ENCODE measurements around the gene NGEF. TPM values are rescaled to one million over a fixed set of nuclear protein-coding genes. Genes with fewer than 3 reads are reported as not detected.

The NGEF gene
- polyA plus RNA-seq, 1 of the 3 experiments (the other 2 are of a cell fraction), result 1.4 TPM

DNA sequence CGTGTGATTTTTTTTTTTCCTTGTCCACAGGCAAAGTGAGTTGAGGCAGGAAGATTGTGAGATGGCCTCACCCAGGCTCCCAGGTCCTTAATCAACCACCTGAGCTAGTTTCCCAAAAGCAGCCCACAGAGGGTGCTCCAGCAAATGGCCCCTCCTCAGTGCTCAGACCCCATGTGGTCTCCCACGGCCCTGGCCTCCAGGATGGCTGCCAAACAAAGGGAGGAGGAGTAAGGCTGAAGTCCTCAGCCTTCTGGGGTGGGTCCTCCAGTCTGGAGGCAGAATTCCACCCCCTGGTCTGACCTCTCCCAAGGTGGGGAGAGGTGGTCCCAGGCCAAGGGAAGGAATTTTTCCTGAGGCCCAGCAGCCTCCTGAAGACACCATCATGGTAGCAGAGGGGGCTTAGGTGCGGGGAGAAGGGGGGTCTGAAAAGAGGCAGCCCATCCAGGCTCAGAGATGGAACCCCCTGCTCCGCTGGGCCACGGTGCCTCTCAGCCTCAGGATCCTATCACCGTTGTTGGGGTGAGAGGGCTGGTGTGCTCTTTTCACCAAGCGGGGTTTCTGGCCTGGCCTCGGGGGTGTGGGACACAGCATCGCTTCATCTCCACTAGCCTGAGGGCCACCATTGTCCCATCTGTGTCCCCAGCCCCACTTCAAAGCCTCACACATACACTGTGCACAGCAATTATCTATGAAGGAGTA, 2.3 kb downstream of the NGEF start:
- H3K4me3 ChIP-seq (ENCODE audit: low read depth in 2 of 2, low read length in 1 of 2), result no peak overlapping the region

DNA sequence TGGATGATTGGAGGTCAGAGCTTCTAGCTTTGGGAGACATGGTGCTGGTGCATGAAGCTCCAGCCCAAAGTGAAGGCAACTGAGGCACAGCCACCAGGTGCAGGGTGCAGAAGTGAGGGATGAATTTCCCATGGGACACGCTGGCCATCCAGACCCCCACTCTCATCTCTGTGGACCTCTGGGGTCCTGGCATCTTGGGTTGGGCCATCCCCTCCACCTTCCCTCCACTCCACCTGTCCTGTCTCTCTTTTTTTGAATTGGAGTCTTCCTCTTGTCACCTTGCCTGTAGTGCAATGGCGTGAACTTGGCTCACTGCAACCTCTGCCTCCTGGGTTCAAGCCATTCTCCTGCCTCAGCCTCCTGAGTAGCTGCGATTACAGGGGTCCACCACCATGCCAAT, 3.4 kb downstream of the NGEF start:
- H3K4me3 ChIP-seq (ENCODE audit: low read depth in 2 of 2, low read length in 1 of 2), result no peak overlapping the region
- 81% methylated on average over 3 of the region's 3 CpGs for WGBS (ENCODE audit: low lambda C conversion rate)
- H3F3A ChIP-seq (replicated peaks; ENCODE audit: insufficient read depth), result no peaks in the 10 kb centered on the region
- H3K4me1 ChIP-seq (ENCODE audit: control insufficient read depth in 1 of 2, insufficient read depth in 2 of 2, low read depth in 1 of 2, low read length in 1 of 2), result no peaks in the 10 kb centered on the region
- no peaks in the 10 kb centered on the region for H3K27me3 ChIP-seq (ENCODE audit: insufficient read depth)
- H4K20me1 ChIP-seq (ENCODE audit: insufficient read depth), result no peaks in the 10 kb centered on the region
- H3K9ac ChIP-seq, result no peak overlapping the region
- TF ChIP-seq, protein P1, sequence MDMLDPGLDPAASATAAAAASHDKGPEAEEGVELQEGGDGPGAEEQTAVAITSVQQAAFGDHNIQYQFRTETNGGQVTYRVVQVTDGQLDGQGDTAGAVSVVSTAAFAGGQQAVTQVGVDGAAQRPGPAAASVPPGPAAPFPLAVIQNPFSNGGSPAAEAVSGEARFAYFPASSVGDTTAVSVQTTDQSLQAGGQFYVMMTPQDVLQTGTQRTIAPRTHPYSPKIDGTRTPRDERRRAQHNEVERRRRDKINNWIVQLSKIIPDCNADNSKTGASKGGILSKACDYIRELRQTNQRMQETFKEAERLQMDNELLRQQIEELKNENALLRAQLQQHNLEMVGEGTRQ (IDR thresholded peaks at IDR 0.05; ENCODE audit: borderline replicate concordance, low read depth, low read length), result no peak
- no peak for TF ChIP-seq EP300 (IDR thresholded peaks at IDR 0.05; ENCODE audit: borderline replicate concordance in 1 of 2, low read depth in 1 of 2, low read length in 1 of 2)
- H3K9me2 ChIP-seq, result no peaks in the 10 kb centered on the region
- CTCF ChIA-PET, result no interaction called here
- H3K9me3 ChIP-seq, result no peaks in the 10 kb centered on the region
- no peaks in the 10 kb centered on the region for H3K79me2 ChIP-seq (ENCODE audit: insufficient read depth)
- H3K36me3 ChIP-seq (replicated peaks in 1 of 2; ENCODE audit: control insufficient read depth in 1 of 2, insufficient read depth in 2 of 2, low read length in 1 of 2), result no peaks in the 10 kb centered on the region
- H3K4me2 ChIP-seq, result no peak overlapping the region
- H2AFZ ChIP-seq (ENCODE audit: low read depth), result no peak overlapping the region
- DNase-seq, result no peak
- POLR2A ChIA-PET, result no interaction called here
- no peak overlapping the region for H3K27ac ChIP-seq (ENCODE audit: low read depth in 2 of 2, low read length in 1 of 2)

More for the DNA sequence above, 2.3 kb downstream of the NGEF start:
- TF ChIP-seq NRF1 (IDR thresholded peaks at IDR 0.05; ENCODE audit: low read depth, low read length), result no peak
- TF ChIP-seq MXI1 (IDR thresholded peaks at IDR 0.05; ENCODE audit: low read depth, low read length), result no peak
- TF ChIP-seq NFIC (IDR thresholded peaks at IDR 0.05; ENCODE audit: borderline replicate concordance), result no peak
- TF ChIP-seq, protein P1 (IDR thresholded peaks at IDR 0.05; ENCODE audit: borderline replicate concordance, low read depth, low read length), result no peak
- no peaks in the 10 kb centered on the region for H3K27me3 ChIP-seq (ENCODE audit: insufficient read depth)
- ChIA-PET CTCF (interaction anchor here (1.0 kb wide), 1 partner anchor 29 kb away, joined by 3 read pairs; no protein-coding TSS in a partner anchor), POLR2A (no interaction called here)
- H3K4me1 ChIP-seq (ENCODE audit: control insufficient read depth in 1 of 2, insufficient read depth in 2 of 2, low read depth in 1 of 2, low read length in 1 of 2), result no peaks in the 10 kb centered on the region
- H2AFZ ChIP-seq (ENCODE audit: low read depth), result no peak overlapping the region
- no peaks in the 10 kb centered on the region for H3K79me2 ChIP-seq (ENCODE audit: insufficient read depth)
- no peaks in the 10 kb centered on the region for H3F3A ChIP-seq (replicated peaks; ENCODE audit: insufficient read depth)
- no peak overlapping the region for H3K4me2 ChIP-seq
- H3K27ac ChIP-seq (ENCODE audit: low read depth in 2 of 2, low read length in 1 of 2), result no peak overlapping the region
- H3K36me3 ChIP-seq (replicated peaks in 1 of 2; ENCODE audit: control insufficient read depth in 1 of 2, insufficient read depth in 2 of 2, low read length in 1 of 2), result no peaks in the 10 kb centered on the region
- H3K9me2 ChIP-seq, result no peaks in the 10 kb centered on the region
- no peaks in the 10 kb centered on the region for H4K20me1 ChIP-seq (ENCODE audit: insufficient read depth)
- DNase-seq, result no peak
- H3K9ac ChIP-seq, result no peak overlapping the region
- 67% methylated on average over 6 of the region's 9 CpGs for WGBS (ENCODE audit: low lambda C conversion rate)
- no peaks in the 10 kb centered on the region for H3K9me3 ChIP-seq

DNA sequence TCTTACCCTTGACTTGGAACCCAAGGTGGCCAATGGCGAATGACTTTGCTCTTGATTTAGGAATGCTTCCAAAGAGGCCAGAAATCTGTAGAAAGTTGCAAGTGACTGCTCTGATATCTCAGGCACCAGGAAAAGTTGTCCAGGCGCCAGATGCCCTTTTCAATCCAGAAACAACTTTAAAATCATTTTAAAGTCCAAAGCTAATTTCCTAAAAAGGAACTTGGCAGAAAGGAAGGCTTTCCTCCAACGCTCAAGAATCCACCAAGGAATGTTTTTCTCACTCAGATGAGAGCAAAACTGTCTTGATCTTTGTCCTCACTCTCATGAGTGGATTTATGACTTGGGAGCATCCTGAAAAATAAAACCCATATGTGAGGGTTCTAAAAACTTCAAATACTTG, 5.3 kb downstream of the NGEF start:
- CTCF ChIA-PET, result interaction anchor here (0.8 to 1.1 kb wide), 2 partner anchors 18 to 46 kb away, joined by 3 read pairs; no protein-coding TSS in a partner anchor
- H3F3A ChIP-seq (replicated peaks; ENCODE audit: insufficient read depth), result no peaks in the 10 kb centered on the region
- no peak overlapping the region for H3K4me2 ChIP-seq
- WGBS (ENCODE audit: low lambda C conversion rate), result 47% methylated on average over 3 of the region's 3 CpGs
- H3K36me3 ChIP-seq (replicated peaks in 1 of 2; ENCODE audit: control insufficient read depth in 1 of 2, insufficient read depth in 2 of 2, low read length in 1 of 2), result no peaks in the 10 kb centered on the region
- POLR2A ChIA-PET, result no interaction called here
- DNase-seq, result no peak
- H3K79me2 ChIP-seq (ENCODE audit: insufficient read depth), result no peaks in the 10 kb centered on the region
- H3K4me1 ChIP-seq (ENCODE audit: control insufficient read depth in 1 of 2, insufficient read depth in 2 of 2, low read depth in 1 of 2, low read length in 1 of 2), result no peaks in the 10 kb centered on the region
- H3K4me3 ChIP-seq (ENCODE audit: low read depth in 2 of 2, low read length in 1 of 2), result no peak overlapping the region
- no peak overlapping the region for H3K27ac ChIP-seq (ENCODE audit: low read depth in 2 of 2, low read length in 1 of 2)
- H3K27me3 ChIP-seq (ENCODE audit: insufficient read depth), result no peaks in the 10 kb centered on the region
- H3K9me2 ChIP-seq, result no peaks in the 10 kb centered on the region
- H2AFZ ChIP-seq (ENCODE audit: low read depth), result no peak overlapping the region
- H3K9me3 ChIP-seq, result no peaks in the 10 kb centered on the region
- TF ChIP-seq RFX5 (IDR thresholded peaks at IDR 0.05; ENCODE audit: low read length) (no peak), TCF12 (IDR thresholded peaks at IDR 0.05) (0 out of 2 replicates have a peak, but pooled peaks have one; percentile 6)
- H3K9ac ChIP-seq, result no peak overlapping the region
- H4K20me1 ChIP-seq (ENCODE audit: insufficient read depth), result no peaks in the 10 kb centered on the region
